Measurements from ENCODE around the gene RYR3. TPM values are rescaled to one million over a fixed set of nuclear protein-coding genes. Genes with fewer than 3 reads are reported as not detected.

The RYR3 gene
- total RNA-seq, 1 donor from 2014 or later = not detected

GRCh38 chr15:33768670-33769190 lies 458.0 kb downstream of the RYR3 start:
- no peak for DNase-seq
- H3K4me3 Mint-ChIP-seq = no peak overlapping the region
- ATAC-seq (ENCODE audit: low read depth) = no peak
- CTCF ChIA-PET = no interaction called here
- TF ChIP-seq CTCF (IDR thresholded peaks at IDR 0.05) = no peak
- no peak overlapping the region for H3K27ac Mint-ChIP-seq
- H3K36me3 Mint-ChIP-seq (ENCODE audit: low read depth) = no peaks in the 10 kb centered on the region
- peaks cover 2% of the 10 kb centered on the region for H3K27me3 Mint-ChIP-seq
- no peaks in the 10 kb centered on the region for H3K9me3 Mint-ChIP-seq
- intact Hi-C loops (cut with micrococcal nuclease) = no loop called here
- POLR2A ChIA-PET = no interaction called here
- no peaks in the 10 kb centered on the region for H3K4me1 Mint-ChIP-seq

GRCh38 chr15:33773969-33774368 lies 463.2 kb downstream of the RYR3 start:
- CTCF ChIA-PET = no interaction called here
- Mint-ChIP-seq H3K27ac (no peak overlapping the region), H3K9me3 (no peaks in the 10 kb centered on the region), H3K27me3 (peaks cover 2% of the 10 kb centered on the region), H3K4me1 (no peaks in the 10 kb centered on the region), H3K4me3 (no peak overlapping the region), H3K36me3 (ENCODE audit: low read depth) (no peaks in the 10 kb centered on the region)
- POLR2A ChIA-PET = no interaction called here
- intact Hi-C loops (cut with micrococcal nuclease) = no loop called here
- DNase-seq = no peak
- TF ChIP-seq CTCF (IDR thresholded peaks at IDR 0.05) = no peak
- ATAC-seq (ENCODE audit: low read depth) = no peak

- intact Hi-C loops (cut with micrococcal nuclease) = no loop called here
Measured at GRCh38 chr15:33778852-33779251, 468.1 kb downstream of the RYR3 start.

GRCh38 chr15:33780011-33780768 lies 469.4 kb downstream of the RYR3 start:
- Mint-ChIP-seq H3K36me3 (ENCODE audit: low read depth) (no peaks in the 10 kb centered on the region), H3K4me1 (no peaks in the 10 kb centered on the region), H3K27me3 (peaks cover 3% of the 10 kb centered on the region), H3K4me3 (no peak overlapping the region), H3K9me3 (no peaks in the 10 kb centered on the region), H3K27ac (no peak overlapping the region)
- intact Hi-C loops (cut with micrococcal nuclease) = no loop called here
- DNase-seq (no peak), ATAC-seq (ENCODE audit: low read depth) (no peak)
- ChIA-PET CTCF (no interaction called here), POLR2A (no interaction called here)
- TF ChIP-seq CTCF (IDR thresholded peaks at IDR 0.05) = no peak

More at GRCh38 chr15:33778852-33779251, 468.1 kb downstream of the RYR3 start:
- ATAC-seq (ENCODE audit: low read depth) (no peak), DNase-seq (no peak)
- H3K4me3 Mint-ChIP-seq = no peak overlapping the region
- H3K27me3 Mint-ChIP-seq = no peaks in the 10 kb centered on the region
- H3K4me1 Mint-ChIP-seq = no peaks in the 10 kb centered on the region
- no peaks in the 10 kb centered on the region for H3K36me3 Mint-ChIP-seq (ENCODE audit: low read depth)
- H3K9me3 Mint-ChIP-seq = no peaks in the 10 kb centered on the region
- TF ChIP-seq CTCF (IDR thresholded peaks at IDR 0.05) = no peak
- CTCF ChIA-PET = no interaction called here
- POLR2A ChIA-PET = no interaction called here
- H3K27ac Mint-ChIP-seq = no peak overlapping the region

GRCh38 chr15:33782966-33783365 lies 472.2 kb downstream of the RYR3 start:
- intact Hi-C loops (cut with micrococcal nuclease) = no loop called here
- Mint-ChIP-seq H3K27me3 (peaks cover 4% of the 10 kb centered on the region), H3K4me1 (no peaks in the 10 kb centered on the region), H3K9me3 (no peaks in the 10 kb centered on the region), H3K36me3 (ENCODE audit: low read depth) (no peaks in the 10 kb centered on the region), H3K4me3 (no peak overlapping the region), H3K27ac (no peak overlapping the region)
- ChIA-PET CTCF (no interaction called here), POLR2A (no interaction called here)
- ATAC-seq (ENCODE audit: low read depth) (no peak), DNase-seq (no peak)
- TF ChIP-seq CTCF (IDR thresholded peaks at IDR 0.05) = no peak

Measured in activated B cell treated with CpG ODN at 0.5 μM for 24 hours (primary cell).